GM21737 (cell line): ENCODE data around the gene IDI2.
A peak's percentile ranks its signal among the peaks of the same experiment; 100 is the strongest.
"Not testable (repeated sequence)": the region's sequence is repeated elsewhere in the genome, so short reads cannot be mapped to it uniquely, and the experiment has no call there.

Experiments
- ATAC-seq: cut with Tn5 transposase; IDR thresholded peaks from one replicate; pipeline ENCODE4 v1.9.1; 2021; ENCODE audit warnings: mild to moderate bottlenecking, moderate library complexity; ENCODE audit not compliant: unreplicated experiment

The IDI2 gene

DNA sequence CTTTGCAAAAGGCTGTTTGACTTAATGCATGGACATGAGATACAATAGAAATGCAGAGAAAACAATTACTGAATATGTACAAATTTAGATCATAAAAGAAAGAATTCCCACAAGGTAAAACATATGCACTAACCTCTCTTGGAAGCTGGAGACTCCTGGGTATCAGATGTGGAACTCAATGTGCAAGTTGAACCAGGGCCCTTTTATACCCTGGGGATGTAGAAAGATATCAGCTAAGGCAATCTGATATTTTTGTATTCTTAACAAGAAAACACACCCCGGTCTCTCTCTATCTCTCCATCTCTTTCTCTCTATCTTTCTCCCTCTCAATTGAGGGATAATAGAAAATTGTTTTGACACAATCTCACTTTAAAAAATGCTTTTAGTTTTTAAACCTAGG lies at the start of gene IDI2:
Gene IDI2 (minus strand): TSS at position 177 of the 400 bp plus-strand sequence. CDS start 1,136 bp downstream, outside the sequence.
- ATAC-seq = no peak

DNA sequence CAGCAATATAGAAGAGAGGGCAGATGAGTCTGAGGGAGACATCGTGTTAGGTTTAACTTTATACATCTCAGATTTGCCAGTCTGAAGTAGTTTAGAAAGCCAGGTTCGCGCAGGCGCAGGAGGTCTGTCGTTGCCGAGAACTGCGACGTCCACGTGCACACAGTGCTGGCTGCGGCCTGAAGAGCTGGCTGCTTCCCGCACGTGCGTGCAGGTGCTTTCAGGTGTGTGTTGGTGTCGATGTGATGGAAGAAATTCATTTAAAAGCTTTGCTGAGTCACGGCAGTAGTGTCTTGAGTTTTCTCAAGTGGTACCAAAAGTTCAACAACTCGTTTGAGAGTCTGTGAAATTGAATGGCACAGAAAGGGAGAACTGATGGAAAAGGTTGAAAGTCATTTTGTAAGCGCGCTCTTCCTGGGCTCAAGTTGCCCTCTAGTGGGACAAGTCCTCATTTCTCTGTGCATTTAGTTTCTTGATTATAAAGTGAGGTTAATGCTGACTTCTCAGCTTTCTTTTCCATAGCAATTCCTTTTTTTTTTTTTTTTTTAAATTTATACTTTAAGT lies 49.2 kb upstream of the IDI2 start:
- no peak for ATAC-seq

DNA sequence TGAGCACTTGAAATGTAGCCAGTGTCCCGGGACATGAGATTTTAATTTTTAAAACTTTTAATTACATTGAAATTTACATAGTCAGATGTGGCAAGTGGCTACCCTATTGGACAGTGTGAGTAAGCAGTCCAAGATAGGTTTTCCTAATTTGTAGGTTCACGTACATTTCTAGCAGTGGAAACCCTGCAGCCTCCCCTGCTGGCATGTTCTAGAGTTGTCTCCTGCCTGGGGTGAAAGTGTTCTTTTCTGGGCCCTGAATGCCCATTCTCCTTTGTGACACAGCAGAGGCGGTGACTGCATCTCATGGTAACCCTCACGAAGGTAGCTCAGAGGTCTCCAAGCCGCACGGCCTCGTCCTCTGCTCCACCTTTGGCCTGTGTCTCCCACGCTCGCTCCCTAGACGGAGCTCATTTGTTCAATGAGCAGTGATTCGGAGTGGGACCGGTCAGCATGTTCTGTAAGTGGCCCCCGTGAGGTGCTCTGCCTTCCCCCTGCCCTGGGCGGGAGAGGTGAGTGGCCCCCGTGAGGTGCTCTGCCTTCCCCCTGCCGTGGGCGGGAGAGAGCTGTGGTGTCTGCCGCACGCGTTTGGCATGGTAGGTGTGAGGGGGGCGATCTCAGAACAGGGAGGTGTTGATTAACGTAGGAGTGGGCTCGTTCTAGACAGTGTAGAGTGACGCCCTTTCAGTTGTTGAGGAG lies 48.5 kb upstream of the IDI2 start:
- ATAC-seq = no peak

DNA sequence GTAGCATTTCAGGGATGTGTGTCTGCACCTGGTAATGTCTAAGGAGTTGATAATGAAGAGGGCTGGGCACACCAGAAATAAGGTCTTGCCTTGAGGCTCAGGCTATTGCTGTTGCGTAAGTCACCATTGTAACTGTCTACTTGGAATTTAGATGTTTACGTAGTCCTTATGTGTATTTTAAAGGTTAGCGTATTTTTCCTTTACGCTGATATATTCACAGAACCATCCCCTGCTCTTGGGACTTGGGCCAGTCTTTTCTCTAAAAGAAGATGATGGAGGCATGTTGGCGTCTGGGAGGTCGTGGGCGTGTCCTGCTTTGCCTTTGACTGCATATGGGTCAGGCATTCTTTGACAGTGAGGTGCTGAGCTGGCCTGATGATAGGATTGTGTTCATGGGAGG lies 45.3 kb upstream of the IDI2 start:
- ATAC-seq = no peak

DNA sequence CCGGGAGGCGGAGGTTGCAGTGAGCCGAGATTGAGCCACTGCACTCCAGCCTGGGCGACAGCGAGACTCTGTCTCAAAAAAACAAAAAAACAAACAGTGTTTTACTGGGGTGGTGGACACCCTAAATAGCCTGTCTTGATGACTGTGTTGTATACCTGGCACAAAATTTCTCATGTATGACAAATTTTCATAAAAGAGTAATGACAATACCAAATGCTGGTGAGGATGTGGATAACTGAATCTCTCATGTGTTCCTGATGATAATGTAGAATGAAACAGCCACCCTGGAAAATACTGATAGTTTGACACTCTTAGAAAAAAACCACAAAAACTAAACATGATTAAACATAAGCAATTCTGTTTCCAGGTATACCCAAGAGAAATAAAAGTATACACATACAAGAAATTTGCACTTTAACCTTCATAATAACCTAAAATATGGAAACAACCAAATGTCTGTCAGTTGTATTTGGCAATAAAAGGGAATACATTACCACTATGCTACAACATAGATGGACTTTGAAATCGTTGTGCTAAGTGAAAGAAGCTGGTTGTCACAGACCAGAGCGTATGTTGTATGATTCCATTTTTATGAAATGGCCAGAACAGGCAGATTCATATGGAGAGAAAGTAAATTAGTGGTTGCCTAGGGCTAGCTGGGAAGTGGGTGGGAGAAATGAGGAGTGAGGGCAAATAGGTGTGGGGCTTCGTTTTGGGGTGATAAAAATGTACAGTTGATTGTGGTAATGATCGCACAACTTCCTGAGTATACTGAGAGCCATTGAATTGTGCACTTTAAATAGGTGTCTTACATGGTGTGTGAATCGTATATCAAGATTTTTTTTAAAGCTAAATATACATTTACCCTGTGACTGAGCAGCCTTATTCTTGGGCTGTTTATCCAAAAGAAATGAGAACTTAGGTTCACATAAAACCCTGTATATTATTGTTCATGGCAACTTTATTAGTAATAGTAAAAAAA lies 43.0 kb upstream of the IDI2 start:
- ATAC-seq = no peak

DNA sequence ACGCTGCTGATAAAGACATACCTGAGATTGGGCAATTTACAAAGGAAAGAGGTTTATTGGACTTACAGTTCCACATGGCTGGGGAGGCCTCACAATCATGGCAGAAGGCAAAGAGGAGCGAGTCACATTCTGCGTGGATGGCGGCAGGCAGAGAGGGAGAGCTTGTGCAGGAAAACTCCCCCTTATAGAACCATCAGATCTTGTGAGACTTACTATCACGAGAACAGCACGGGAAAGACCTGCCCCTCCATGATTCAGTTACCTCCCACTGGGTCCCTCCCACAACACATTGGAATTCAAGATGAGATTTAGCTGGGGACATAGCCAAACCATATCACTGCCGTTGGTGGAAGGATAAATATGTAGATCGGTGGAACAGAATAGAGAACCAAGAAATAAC lies 41.1 kb upstream of the IDI2 start:
- not testable (repeated sequence) for ATAC-seq

DNA sequence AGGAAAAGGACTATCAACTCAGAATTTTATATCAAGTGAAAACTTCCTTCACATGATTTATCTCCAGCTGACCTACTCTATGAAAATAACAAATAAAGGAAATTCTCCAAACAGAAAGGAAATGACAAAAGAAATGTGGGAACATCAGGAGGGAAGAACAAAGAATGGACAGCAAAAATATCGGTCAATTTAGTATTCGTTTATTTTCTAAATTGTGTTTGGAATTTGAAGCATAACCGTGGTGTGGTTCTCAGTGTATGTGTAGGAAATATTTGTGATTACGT lies 39.2 kb upstream of the IDI2 start:
- ATAC-seq = no peak

DNA sequence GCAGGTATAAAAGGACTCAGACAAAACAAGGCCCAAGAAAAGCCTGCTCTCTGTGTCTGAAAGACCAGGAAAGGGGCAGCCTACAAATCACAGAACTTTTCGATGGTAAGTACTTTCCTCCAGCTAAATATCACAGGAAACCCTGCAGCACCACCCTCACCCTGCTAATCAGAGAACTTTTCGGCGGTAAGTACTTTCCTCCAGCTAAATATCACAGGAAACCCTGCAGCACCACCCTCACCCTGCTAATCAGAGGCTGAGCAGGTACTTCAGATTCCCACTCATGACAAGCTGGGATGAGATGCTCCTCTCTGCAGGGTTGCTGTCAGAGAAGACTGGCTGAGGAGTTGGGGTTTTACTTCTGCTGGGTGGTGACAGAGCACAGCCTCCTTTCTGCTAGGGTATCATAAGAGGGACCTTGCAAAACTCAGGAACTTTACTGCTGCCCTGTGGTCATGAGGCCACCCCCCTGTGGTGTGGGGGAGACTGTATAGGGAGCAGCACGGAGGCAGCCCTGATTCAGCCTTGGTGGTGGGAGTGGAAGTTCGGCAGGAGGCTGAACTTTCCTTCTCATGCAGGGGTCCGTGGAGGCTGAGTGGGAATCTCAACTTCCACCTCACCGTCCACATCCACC lies 37.7 kb upstream of the IDI2 start:
- no peak for ATAC-seq

DNA sequence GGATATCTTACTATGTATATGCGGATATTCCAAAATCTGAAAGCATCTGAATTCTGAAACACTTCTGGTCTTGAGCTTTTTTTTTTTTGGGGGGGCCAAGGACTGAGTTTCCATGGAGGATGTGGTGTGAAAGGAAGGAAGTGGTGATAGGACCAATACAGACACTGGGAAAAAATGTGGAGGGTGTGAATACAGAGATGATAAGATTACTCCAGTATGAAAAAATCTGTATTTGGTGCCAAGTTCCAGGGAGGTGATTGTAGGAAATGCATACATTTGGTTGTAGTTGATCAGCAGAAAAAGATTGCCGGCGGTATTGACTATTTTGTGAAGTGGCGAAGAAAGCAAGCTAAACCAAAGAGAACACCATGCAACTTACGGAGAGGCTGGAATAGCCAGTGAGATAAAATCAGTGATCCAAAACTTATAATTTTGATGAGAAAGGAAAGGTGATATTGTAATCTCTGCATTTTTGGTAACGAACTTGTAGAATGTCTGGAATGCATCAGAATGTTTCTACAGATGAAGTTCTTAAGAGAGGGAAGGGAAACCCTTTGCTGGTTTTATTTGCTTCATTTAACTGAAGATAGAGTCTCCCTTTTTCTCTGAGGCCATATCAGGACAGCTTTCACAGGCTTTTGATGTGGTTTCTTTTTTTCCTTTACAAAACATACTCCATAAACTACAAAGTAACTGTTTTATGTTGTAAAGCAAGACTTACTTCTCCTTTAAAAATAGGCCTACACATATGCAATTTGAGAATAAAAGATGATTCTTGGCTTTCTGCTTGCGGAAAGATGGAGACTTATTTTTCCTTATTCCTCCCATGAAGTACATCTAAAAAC lies 36.5 kb upstream of the IDI2 start:
- no peak for ATAC-seq

DNA sequence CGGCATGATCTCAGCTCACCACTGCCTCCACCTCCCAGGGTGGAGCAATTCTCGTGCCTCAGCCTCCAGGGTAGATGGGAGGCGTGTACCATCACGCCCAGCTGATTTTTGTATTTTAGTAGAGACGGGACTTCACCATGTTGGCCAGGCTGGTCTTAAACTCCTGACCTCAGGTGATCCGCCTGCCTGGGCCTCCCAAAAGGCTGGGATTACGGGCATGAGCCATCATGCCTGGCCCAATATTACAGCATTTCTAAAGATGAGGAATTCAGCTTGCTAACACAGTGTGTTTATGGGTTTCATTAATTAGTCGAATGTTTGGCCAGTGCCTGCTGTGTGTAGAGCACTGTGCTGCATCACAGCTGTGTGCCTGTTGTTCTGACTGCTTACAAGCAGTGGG lies 34.2 kb upstream of the IDI2 start:
- ATAC-seq = no peak

DNA sequence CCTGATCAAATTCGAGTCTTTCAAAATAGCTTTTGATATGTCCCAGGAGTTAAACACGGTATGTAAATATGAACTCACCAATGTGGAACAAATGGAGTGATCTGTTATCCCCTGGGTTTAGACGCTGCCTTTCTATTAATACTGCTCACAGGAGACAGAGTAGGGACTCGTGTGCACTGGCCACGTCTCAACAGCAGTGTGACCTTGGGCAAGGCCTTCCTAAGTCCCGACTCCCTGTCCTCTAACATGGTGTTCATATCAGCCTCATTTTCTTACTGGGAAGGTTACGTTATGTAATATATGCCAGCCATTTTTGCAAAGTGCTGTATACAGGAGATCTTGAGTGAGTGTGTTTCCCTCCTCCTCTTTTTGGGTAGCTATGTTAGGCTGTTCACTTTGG lies 32.4 kb upstream of the IDI2 start:
- ATAC-seq = no peak

DNA sequence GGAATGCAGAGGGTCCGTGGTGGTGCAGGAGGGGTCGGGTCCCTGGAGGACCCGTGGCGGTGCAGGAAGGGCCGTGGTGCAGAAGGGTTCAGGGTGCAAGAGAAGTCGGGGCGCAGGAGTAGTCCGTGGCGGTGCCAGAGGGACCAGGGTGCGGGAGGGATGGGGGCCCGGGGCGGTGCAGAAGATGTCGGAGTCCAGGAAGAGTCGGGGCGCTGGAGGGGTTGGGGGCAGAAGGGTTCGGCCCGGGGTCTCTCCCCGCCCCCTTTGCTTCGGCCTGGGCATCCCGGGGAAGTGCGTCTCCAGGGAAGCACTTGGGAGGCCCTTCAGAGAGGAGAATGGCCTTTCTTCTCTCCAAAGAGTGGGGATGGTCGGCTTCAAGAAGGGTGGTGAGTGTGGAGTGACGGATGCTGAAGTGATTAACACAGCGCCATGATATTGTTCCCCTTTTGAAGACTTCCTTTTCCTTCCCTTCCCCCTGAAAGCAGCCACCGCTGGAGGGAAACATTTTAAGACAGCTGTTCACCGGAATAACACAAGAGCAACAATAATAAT lies 31.5 kb upstream of the IDI2 start:
- ATAC-seq = peak; percentile 15

DNA sequence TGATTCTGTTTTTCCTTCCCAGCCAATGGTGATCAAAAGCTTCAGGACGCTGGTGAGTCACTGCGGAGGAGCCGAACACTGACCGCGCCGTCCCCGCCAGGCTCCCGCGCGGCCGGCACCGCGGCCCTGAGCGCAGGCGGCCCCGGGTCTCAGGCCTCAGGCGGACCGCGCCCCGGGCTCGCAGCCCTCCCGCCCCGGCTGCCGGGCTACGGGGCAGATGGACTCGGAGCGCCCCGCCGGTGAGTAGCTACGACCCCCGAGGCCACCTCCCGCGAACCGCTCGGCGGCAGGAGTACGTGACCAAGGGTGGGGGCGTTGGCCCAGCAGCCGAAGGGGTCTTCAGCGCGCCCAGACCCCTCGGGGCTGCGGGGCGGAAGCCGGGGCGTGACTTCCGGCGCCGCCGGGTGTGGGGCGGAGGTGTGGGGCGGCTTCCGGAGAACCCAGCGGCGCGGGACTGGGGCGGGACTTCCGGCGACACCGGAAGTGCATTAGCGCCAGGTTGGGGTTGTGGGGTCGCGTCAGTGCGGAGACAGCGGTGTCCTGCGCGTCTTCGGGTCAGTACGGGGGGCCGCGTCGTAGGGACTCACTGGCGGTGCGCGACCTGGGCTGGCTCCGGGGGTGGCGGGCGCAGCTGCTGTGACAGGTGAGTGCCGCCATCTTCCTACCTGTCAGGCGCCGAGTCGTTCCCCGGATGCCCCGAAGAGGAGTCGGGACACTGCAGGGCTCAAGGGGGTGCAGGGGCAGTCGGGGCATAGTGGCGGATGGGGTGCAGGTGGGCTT lies 30.9 kb upstream of the IDI2 start, which contains the start of gene WDR37:
Gene WDR37 (plus strand): TSS at position 60 of the 780 bp plus-strand sequence. CDS start 15,771 bp downstream, outside the sequence.
- peak; percentile 87 for ATAC-seq

DNA sequence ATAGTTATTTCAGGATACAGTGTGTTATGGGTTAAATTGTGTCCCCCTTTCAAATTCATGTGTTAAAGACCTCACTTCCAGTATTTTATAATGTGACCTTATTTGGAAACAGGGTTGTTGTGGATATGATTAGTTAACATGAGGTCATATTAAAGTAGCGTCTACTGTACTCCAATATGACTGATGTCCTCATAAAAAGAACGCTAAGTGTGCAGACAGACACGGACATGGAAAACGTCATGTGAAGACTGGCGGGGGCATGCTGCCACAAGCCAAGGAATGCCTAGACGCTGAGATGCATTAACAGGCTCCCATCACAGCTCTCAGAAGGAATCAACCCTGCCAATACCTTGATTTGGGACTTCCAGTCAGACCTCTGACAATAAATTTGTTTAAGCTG lies 29.0 kb upstream of the IDI2 start:
- no peak for ATAC-seq

DNA sequence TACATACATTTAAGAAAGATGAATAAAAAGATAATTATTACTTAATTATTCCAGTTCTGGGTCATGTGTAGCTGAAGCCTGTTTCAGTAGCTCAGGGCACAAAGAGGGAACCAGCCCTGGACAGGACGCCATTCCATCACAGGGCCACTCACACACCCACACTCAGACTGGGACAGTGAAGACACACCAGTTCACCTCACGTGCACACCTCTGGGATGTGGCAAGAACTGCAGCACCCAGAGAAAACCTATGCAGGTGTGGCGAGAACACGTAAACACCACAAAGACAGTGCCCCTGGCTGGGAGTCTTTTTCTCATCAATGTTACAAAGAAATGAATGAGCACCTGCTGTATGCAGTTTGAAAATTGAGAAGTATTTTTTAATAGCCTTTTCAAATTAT lies 24.9 kb upstream of the IDI2 start:
- no peak for ATAC-seq

DNA sequence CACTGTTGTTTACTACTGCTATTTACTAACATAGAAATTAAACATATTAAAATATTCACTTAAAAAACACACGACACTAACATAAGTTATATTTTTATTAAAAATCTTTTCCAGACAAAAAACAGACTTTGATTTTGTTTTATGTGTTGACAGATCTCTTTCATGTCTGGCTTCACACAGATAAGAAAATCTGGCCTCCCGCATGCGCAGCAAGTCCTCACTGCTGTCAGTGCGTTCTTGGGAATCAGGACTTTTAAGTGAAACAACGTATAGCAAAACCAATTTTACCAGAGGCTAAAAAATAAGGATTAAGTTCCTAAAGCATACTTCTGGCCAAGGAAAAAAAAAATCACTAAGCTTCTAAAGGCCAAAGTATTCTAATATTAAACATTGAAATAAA lies 24.5 kb upstream of the IDI2 start:
- no peak for ATAC-seq

DNA sequence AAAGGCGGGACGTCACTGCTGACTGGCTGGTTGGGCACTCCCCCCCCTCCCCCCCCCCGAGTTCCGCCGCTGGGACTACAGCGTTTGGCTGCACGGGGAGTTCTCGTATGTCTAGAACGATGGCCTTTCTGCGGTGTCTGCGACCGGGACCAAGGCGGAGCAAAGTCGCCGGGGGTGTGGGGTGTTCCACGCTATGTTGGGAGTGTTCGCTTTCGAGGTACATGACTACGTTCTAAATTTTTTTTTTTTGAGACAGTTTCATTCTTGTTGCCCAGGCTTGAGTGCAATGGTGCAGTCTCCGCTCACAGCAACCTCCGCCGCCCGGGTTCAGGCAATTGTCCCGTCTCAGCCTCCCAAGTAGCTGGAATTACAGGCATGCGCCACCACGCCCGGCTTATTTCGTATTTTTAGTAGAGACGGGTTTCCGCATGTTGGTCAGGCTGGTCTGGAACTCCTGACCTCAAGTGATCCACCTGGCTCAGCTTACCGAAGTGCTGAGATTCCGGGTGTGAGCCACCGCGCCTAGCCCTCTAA lies 23.8 kb upstream of the IDI2 start:
- no peak for ATAC-seq

DNA sequence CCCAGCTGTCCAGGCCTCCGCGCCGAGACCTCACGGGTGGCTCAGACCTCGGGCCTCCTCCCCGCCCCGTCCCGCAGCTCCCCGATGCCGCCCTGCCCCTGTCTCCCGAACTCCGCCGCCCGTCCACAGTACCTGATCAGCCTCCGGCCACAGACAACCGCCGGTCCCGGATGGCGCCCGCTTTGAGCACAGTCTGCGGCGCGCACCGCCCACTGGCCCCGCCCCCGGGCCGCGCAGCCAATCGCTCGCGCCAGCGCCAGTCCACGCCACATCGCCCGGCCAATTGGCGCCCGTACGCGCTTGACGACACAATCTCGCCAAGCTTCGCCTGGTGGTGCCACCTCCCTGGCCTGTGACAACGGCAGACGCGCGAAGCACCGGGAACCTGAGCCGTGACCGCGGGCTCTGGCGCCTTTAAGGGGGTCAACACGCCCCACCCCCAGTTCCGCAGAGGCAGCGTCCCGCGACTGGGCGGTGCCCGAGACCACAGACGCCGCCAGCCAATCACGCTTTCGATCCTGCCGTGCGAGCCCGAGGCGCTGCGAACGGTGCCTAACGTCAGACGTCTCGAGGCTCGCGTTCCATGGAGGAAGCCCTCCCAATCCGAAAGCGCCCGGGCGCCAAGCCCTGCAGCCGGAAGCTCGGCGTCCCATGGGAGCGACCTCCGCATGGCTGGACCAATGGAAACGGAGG lies 23.2 kb upstream of the IDI2 start, which contains the start of gene IDI1:
Gene IDI1 (minus strand): TSS at position 388 of the 693 bp plus-strand sequence. CDS start 116 bp downstream, at position 272.
- ATAC-seq = peak; percentile 75
